Measurements from ENCODE around the gene DPP6. TPM values are rescaled to one million over a fixed set of nuclear protein-coding genes. Genes with fewer than 3 reads are reported as not detected.

DPP6 gene
- polyA plus RNA-seq, 1 of the 3 experiments (the other 2 are of a cell fraction), result not detected

GRCh38 chr7:154872811-154873499, 820.8 kb downstream of the DPP6 start:
- DNase-seq, result no peak
- 51% methylated on average over 13 of the region's 18 CpGs for WGBS (ENCODE audit: low lambda C conversion rate)
- POLR2A ChIA-PET, result no interaction called here
- no peak overlapping the region for H2AFZ ChIP-seq (ENCODE audit: low read depth)
- H3K79me2 ChIP-seq (ENCODE audit: insufficient read depth), result no peaks in the 10 kb centered on the region
- no peak for TF ChIP-seq REST (IDR thresholded peaks at IDR 0.05; ENCODE audit: low read depth, low read length)
- no peak for TF ChIP-seq GABPA (IDR thresholded peaks at IDR 0.05; ENCODE audit: low read depth)
- TF ChIP-seq TAF1 (IDR thresholded peaks at IDR 0.05; ENCODE audit: borderline replicate concordance, low read depth, low read length), result no peak
- no peak for TF ChIP-seq POLR2AphosphoS5 (IDR thresholded peaks at IDR 0.05; ENCODE audit: low read depth, low read length)
- TF ChIP-seq SIN3A (IDR thresholded peaks at IDR 0.05; ENCODE audit: borderline replicate concordance, low read depth, low read length), result no peak
- TF ChIP-seq EP300 (IDR thresholded peaks at IDR 0.05; ENCODE audit: borderline replicate concordance in 1 of 2, low read depth in 1 of 2, low read length in 1 of 2), result no peak
- TF ChIP-seq IRF3 (IDR thresholded peaks at IDR 0.05; ENCODE audit: low read depth, low read length), result no peak
- no peak for TF ChIP-seq RAD21 (IDR thresholded peaks at IDR 0.05; ENCODE audit: low read length)
- no peak for TF ChIP-seq JUND (IDR thresholded peaks at IDR 0.05)
- TF ChIP-seq FOXJ3 (CRISPR knock-in tag; IDR thresholded peaks at IDR 0.05), result no peak
- no peak for TF ChIP-seq CHD2 (IDR thresholded peaks at IDR 0.05; ENCODE audit: low read length, partially characterized antibody)
- CTCF ChIA-PET, result interaction anchor here (0.6 to 1.7 kb wide), 4 partner anchors 41 to 201 kb away, joined by 3 to 8 read pairs (median 3); no protein-coding TSS in a partner anchor
- H3K27ac ChIP-seq (ENCODE audit: low read depth in 2 of 2, low read length in 1 of 2), result no peak overlapping the region
- peaks cover 0 to 26% of the 10 kb centered on the region in 2 experiments; a peak in 2 of 4 replicates for H3K4me1 ChIP-seq (ENCODE audit: control insufficient read depth in 1 of 2, insufficient read depth in 2 of 2, low read depth in 1 of 2, low read length in 1 of 2)
- no peaks in the 10 kb centered on the region for H3F3A ChIP-seq (replicated peaks; ENCODE audit: insufficient read depth)
- no peaks in the 10 kb centered on the region for H3K27me3 ChIP-seq (ENCODE audit: insufficient read depth)
- no peak overlapping the region for H3K9ac ChIP-seq
- no peaks in the 10 kb centered on the region for H3K9me2 ChIP-seq
- no peak overlapping the region for H3K4me2 ChIP-seq
- peaks cover 3% of the 10 kb centered on the region; the same call in 1 of the 2 replicates for H3K9me3 ChIP-seq
- H3K36me3 ChIP-seq (replicated peaks in 1 of 2; ENCODE audit: control insufficient read depth in 1 of 2, insufficient read depth in 2 of 2, low read length in 1 of 2), result no peaks in the 10 kb centered on the region
- no peak overlapping the region for H3K4me3 ChIP-seq (ENCODE audit: low read depth in 2 of 2, low read length in 1 of 2)
- no peaks in the 10 kb centered on the region for H4K20me1 ChIP-seq (ENCODE audit: insufficient read depth)
